ENCODE data around the gene RBM19. TPM values are rescaled to one million over a fixed set of nuclear protein-coding genes. Genes with fewer than 3 reads are reported as not detected.

Gene RBM19
- polyA plus RNA-seq, 1 experiment: 15.5 TPM

DNA sequence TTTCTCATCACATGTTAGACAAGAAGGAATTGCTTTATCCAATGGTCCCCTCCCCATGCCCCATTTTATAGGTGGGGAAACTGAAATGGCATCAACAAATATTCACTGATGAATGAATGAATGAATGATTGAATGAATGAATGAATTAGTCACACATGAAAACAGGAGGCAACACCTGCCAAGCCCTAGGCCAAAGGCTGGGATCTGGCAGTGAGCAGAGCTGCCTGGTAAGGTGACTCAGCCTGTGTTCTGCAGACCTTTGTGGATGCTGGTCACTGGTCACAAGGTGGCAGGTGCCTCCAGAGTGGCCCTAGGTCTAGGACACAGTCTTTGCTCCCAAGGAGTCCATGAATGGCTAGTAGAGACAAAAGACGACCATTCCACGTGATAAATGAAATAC is 188.4 kb downstream of the RBM19 start:
- Histone ChIP-seq H3K36me3 (ENCODE audit: control insufficient read depth, insufficient read depth, low read length) (no peaks in the 10 kb centered on the region), H3K27me3 (ENCODE audit: control insufficient read depth, insufficient read depth, low read length) (peaks cover 12% of the 10 kb centered on the region), H3K4me3 (ENCODE audit: low read depth, low read length) (no peak overlapping the region)
- no peak for DNase-seq (ENCODE audit: low read depth)
- ChIA-PET POLR2A (no interaction called here), CTCF (no interaction called here)
- TF ChIP-seq, protein P1, sequence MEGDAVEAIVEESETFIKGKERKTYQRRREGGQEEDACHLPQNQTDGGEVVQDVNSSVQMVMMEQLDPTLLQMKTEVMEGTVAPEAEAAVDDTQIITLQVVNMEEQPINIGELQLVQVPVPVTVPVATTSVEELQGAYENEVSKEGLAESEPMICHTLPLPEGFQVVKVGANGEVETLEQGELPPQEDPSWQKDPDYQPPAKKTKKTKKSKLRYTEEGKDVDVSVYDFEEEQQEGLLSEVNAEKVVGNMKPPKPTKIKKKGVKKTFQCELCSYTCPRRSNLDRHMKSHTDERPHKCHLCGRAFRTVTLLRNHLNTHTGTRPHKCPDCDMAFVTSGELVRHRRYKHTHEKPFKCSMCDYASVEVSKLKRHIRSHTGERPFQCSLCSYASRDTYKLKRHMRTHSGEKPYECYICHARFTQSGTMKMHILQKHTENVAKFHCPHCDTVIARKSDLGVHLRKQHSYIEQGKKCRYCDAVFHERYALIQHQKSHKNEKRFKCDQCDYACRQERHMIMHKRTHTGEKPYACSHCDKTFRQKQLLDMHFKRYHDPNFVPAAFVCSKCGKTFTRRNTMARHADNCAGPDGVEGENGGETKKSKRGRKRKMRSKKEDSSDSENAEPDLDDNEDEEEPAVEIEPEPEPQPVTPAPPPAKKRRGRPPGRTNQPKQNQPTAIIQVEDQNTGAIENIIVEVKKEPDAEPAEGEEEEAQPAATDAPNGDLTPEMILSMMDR (IDR thresholded peaks at IDR 0.05; ENCODE audit: insufficient read depth, low read depth, low read length): no peak

DNA sequence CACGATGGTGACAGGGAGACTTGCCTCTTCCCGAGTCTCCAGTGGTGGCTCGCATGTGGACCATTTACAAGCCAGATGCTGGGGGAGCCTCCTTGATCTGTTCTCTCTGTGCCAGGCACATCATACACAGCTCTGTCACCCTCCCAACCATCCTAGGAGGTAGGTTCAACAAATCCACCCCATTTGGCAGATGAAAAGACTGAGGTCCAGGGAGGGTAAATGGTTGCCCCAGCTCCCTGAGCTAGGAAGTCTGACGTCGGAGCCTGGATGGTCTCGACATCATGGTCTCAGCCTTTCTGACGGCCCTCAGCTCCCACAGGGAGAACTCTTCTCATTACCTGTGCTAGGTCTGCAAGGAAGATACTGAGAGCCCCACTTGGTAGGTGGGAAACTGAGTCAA is 189.6 kb downstream of the RBM19 start:
- Histone ChIP-seq H3K4me3 (ENCODE audit: low read depth, low read length) (no peak overlapping the region), H3K36me3 (ENCODE audit: control insufficient read depth, insufficient read depth, low read length) (no peaks in the 10 kb centered on the region), H3K27me3 (ENCODE audit: control insufficient read depth, insufficient read depth, low read length) (peaks cover 12% of the 10 kb centered on the region)
- DNase-seq (ENCODE audit: low read depth): no peak
- TF ChIP-seq, protein P1 (IDR thresholded peaks at IDR 0.05; ENCODE audit: insufficient read depth, low read depth, low read length): no peak
- POLR2A ChIA-PET: no interaction called here
- CTCF ChIA-PET: interaction anchor here (0.5 to 0.6 kb wide), 2 partner anchors 114 to 323 kb away, joined by 3 to 5 read pairs; no protein-coding TSS in a partner anchor

DNA sequence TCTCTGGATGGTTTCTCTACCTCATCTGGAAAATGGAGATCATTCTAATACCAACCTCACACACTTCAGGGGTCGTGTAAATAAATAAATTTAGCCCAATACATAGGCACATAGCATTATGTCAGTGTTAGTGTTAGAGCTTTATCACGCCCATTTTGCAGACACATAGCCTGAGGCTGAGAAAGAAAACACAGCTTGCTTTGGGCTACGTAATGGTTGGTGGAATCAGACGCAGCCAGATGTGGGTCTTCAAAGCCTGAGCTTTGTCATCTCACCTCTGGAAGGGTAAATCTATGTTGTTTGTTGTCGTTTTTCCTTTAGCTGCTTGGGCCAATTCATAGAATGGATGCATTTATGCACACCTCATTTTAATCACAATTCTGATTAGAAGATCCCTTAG is 191.6 kb downstream of the RBM19 start:
- TF ChIP-seq, protein P1 (IDR thresholded peaks at IDR 0.05; ENCODE audit: insufficient read depth, low read depth, low read length): no peak
- Histone ChIP-seq H3K27me3 (ENCODE audit: control insufficient read depth, insufficient read depth, low read length) (peaks cover 12% of the 10 kb centered on the region), H3K4me3 (ENCODE audit: low read depth, low read length) (no peak overlapping the region), H3K36me3 (ENCODE audit: control insufficient read depth, insufficient read depth, low read length) (no peaks in the 10 kb centered on the region)
- ChIA-PET POLR2A (no interaction called here), CTCF (no interaction called here)
- DNase-seq (ENCODE audit: low read depth): no peak

DNA sequence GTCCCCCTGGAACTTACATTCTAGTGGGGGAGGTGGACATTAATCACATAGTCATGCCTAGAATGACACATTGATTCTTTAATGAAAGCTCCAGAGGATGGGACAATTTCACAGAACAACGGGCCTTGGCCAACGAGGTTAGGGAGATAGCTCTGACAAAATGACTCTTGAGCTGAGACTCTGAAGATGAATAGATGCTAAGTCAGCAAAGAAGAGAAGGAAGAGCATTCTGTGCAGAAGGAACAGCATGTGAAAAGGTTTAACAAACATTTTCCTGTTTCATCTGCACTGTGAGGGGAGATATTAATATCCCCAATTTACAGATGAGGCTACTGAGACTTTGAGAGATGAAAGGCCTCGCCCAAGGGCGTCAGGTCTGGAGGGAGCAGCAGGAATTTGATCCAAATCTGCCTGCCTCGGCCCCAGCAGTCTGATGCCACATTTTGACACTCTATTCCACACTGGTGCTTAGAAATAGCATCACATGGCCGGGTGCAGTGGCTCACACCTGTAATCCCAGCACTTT is 193.6 kb downstream of the RBM19 start:
- CTCF ChIA-PET: no interaction called here

DNA sequence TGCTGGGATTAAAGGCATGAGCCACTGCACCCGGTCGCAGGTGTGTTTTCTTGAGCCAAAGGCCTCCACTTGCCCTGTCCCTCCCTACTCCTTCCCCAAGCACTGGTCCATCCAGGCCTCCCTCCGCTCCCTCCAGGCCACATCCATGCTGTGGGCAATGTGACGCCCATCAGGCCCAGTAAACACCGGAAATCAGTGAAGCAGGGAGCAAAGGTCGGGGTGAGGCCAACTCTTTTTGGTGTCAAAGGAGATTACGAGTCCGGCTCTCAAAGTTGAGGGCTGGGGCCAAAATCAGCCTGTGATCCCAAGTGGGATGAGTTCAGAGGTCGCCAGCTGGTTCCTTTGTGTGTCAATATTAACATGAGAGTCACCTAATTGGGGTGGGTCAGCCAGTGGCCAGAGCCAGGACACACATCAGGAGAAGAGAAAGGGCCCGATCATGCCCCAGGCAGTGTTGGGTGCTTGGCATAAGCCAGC is 195.7 kb downstream of the RBM19 start:
- 0 out of 2 replicates have a peak, but pooled peaks cover 1% of the 10 kb centered on the region for H3K27me3 ChIP-seq (ENCODE audit: control insufficient read depth, insufficient read depth, low read length)
- H3K36me3 ChIP-seq (ENCODE audit: control insufficient read depth, insufficient read depth, low read length): no peaks in the 10 kb centered on the region
- H3K4me3 ChIP-seq (ENCODE audit: low read depth, low read length): no peak overlapping the region
- TF ChIP-seq, protein P1 (IDR thresholded peaks at IDR 0.05; ENCODE audit: insufficient read depth, low read depth, low read length): no peak
- ChIA-PET POLR2A (no interaction called here), CTCF (no interaction called here)
- no peak for DNase-seq (ENCODE audit: low read depth)

More for the DNA sequence above, 193.6 kb downstream of the RBM19 start:
- TF ChIP-seq, protein P1 (IDR thresholded peaks at IDR 0.05; ENCODE audit: insufficient read depth, low read depth, low read length): no peak
- Histone ChIP-seq H3K4me3 (ENCODE audit: low read depth, low read length) (no peak overlapping the region), H3K36me3 (ENCODE audit: control insufficient read depth, insufficient read depth, low read length) (no peaks in the 10 kb centered on the region), H3K27me3 (ENCODE audit: control insufficient read depth, insufficient read depth, low read length) (peaks cover 12% of the 10 kb centered on the region)
- no peak for DNase-seq (ENCODE audit: low read depth)
- POLR2A ChIA-PET: no interaction called here
